Suppressor macrophage (primary cell): Measurements from ENCODE around the gene ASCL1.
A peak's percentile ranks its signal among the peaks of the same experiment; 100 is the strongest.

Source experiments
- DNase-seq, 4 experiments: peaks; one replicate each; pipeline ENCODE4 v3.0.0-alpha.2; 2020 to 2022
- total RNA-seq, 17 experiments: gene quantifications; one replicate each; lab custom pipeline; 2026; ENCODE audit warnings: mixed read lengths in 6 of 17, inconsistent platforms in 3 of 17; lab: John Stamatoyannopoulos, UW

ASCL1 gene
- 0 to 0.84 (median 0) reads per million in 17 experiments for total RNA-seq

DNA sequence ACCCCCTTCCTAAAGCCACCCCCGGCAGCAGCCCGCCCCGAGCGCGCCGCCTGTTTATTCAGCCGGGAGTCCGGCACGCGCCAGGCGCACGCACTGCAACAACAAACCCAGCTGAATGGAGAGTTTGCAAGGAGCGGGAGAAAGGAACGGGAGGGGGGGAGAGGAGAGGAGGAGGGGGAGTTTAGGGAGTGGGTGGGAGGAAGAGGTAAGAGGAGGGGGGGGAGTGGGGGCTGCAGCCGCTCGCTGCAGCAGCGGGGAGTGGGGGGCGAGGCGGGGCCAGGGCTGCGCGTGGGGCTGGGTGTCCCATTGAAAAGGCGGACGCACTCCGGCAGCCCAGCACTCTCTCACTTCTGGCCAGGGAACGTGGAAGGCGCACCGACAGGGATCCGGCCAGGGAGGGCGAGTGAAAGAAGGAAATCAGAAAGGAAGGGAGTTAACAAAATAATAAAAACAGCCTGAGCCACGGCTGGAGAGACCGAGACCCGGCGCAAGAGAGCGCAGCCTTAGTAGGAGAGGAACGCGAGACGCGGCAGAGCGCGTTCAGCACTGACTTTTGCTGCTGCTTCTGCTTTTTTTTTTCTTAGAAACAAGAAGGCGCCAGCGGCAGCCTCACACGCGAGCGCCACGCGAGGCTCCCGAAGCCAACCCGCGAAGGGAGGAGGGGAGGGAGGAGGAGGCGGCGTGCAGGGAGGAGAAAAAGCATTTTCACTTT, at the start of gene ASCL1:
ASCL1 (plus strand) TSS at position 336 of the 712 bp plus-strand sequence. CDS start 571 bp downstream, outside the sequence.
- DNase-seq, result peak in 3 of 4 experiments; percentile 18 to 43 (median 29)

DNA sequence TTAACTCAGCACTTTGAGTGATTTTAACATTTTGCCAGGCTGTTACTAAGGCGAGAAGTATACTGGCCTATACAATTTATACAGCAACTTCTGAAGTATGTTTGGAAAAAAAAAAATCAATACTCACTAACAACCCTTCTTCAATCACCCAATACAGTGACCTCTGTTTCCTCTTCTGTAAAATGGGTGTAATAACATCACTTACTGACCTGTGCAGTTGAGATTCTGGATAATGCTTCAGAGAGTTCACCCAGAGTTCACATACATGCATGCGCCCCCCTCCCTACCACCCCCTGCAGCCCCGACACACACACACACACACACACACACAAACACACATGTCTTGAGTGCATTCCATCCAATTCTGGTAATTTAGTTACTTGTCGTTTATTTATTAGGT, 49.6 kb upstream of the ASCL1 start:
- no peak for DNase-seq

DNA sequence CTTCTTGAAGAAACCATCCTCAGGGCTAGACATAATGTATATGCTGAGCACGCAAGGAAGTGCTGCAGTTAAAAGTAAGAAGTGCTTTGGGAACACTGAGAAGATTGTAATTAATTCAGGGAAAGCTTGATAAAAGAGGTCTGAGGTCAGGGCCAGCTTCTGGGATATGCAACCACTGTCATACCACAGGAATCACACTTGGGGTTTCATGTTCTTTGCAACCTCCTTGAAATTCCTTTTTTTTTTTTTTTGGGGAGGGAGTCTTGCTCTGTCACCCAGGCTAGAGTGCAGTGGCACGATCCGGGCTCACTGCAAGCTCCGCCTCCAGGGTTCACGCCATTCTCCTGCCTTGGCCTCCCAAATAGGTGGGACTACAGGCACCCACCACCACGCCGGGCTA, 47.3 kb upstream of the ASCL1 start:
- DNase-seq, result no peak

DNA sequence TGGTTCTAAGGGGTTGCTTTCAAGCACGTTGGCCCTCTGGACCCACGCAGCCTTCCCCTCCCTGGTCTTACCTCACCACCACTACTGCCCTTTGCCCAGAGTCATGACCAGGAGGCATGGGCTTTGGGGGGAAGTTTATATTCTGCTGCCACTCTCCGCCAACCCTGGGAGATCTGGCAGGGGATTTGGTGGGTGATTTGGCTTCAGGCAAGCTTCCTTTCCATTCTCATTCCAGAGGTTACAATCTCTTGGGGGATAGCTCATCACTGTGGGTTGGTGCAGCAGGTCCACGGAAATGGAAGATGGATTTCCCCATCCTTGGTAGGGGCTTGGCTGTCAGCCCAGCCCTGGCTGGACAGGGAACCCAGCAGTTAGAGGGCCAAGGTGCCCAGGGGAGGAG, 46.7 kb upstream of the ASCL1 start:
- no peak for DNase-seq

DNA sequence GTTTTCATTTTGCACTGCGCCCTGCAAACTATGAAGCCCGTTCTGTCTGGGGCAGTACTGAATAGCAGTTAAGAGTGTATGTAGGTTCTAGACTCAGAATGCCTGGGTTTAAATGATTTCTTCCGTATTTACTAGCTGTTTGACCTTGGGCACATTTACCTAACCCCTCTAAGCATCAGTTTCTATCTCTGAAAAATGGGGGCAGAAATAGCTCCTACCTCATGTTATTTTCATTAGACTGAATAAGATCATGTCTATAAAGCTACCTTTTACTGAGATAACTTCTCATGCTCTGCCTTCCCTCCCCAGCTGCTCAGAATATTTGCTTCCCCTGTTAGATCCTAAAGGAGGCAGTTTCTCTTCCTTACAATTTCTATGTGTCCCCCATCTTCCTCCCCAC, 46.2 kb upstream of the ASCL1 start:
- no peak for DNase-seq

DNA sequence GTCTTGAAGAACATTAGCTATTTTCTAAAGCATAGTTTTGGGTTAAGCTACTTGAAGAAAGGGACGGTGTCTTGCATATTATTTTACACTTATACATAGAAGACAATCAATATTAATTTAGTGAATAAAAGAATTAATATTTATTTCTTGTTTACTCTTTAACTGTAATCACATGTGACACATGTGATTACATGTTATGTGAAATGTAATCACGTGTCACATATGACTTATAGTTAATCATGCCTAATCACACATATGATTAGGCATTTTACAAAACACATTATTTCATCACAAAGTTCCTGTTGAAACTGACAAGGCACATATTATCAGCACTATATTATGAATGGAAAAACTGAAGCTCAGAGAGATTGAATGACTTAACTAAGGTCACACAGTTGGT, 45.2 kb upstream of the ASCL1 start:
- no peak for DNase-seq

DNA sequence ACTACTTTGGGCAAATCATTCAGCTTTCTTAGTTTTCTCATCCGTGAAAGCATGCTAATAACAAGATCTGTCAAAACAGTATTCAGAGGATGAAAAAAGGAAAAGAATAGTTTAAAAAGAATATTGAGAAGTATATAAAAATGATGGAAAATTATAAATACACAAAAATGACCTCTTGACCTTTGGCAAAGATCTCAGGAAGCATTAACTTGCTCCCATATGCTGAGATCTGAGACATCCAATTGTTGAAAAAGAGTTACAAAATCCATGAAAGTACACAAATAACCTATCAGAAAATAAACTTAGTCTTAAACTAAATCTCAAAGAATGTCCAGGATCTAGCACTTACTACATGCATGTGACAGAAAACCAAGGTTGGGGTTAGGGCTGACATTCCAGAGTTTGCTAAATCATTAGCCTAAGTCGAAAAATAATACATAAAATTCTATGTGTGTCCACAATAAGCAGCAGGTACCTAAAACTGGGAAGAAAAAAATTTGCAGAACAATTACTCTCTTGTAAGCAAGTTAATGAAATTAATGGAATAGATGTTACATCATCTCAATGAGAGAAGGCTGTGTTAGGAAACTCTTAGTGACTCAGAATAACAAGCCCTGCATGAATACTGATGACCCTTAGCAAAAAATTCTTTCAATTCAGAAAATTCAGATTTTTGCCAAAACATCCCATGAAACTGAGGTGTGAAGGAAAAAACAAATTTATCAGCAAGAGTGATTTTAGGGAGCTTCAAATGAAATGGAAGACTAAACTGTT, 43.8 kb upstream of the ASCL1 start:
- no peak for DNase-seq

DNA sequence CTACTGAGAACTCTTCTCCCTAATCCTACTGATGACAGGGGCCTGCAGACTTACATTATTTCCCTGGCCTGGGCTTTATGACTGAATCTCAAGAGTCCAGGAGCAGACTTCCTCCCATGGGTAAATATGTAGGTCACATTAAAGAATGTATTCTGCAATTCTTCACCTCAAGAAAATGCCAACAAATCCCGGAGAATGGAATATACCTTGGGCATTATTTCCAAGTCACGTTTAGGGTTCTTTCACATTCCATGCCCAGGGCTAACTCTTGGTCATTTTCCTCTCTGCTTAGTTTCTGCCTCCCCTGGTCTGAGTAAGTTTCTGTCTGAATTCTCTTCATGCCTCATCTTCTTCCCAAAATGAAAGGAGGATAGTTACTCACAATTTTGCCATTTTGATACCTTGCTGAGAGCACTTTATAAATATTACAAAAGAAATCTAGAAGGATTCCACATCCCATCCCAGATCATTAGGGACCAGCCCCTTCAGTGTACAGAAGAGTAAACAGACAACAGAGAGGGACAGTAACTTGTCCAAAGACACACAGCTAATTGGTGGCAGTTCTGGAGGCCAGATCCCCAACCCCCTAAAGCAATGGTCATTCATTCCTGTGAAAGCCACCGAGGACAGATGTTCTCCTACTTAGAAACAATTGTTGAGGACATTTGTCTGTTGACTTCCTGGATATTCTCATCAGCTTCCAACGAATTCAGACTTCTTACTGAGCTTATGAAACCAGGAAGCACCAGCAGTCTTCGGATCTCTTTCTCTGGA, 41.0 kb upstream of the ASCL1 start:
- DNase-seq, result no peak

DNA sequence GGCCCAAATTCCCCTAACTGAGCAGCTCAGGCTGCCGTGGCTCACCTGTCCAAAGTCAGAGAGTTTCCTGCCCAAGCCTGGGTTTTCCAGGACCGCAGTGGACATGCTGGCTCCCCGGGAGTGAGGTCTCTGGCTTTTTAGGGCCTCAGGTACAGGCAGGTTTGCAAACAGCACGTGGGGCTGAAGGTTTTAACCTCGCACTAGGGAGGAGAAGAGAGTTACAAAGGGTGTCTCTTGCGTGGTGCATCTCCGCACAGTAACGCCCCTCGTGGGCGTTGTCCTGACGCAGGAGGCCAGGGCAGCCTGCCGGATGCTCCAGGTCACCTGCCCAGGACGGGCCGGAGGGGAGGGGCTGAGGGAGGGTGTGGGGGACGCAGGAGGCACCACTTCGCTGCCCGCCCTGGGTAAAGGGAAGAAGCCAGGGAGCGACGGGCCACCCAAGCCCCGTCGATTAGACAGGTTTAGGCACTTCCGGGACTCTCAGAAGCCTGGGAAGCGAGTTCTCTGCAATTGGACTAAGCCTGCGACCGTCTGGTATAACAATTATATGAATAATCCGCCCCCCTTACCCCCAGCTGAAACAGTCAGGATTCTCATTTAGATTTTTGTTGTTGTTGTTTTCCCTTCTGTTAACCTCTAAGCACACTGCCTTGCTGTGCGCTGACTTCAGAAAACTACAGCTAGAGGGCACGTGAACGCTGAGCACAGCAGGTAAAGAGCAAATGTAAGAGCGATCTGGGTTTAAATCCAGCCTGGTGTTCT, 40.3 kb upstream of the ASCL1 start, which contains the start of gene PAH:
PAH (minus strand) TSS at position 219 of the 762 bp plus-strand sequence; CDS start at position 105, 114 bp downstream.
- no peak for DNase-seq

DNA sequence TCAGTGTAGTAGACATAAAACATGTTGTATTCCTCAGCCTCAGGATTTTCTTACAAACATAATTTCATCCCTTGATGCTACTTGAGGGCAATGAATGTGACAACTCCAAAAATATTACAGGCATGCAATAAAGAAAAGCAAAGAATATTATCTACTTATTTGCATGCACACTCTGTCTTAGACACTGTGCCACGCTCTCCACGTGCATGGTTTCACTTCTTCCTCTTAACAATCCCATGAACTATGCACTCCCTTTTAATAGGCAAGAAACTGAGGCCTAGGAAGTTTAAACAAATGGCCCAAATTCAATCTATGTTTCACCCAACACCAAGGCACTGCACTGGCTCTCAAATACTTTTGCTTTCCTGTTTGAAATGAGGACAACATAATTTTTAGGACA, 38.6 kb upstream of the ASCL1 start:
- DNase-seq, result no peak

DNA sequence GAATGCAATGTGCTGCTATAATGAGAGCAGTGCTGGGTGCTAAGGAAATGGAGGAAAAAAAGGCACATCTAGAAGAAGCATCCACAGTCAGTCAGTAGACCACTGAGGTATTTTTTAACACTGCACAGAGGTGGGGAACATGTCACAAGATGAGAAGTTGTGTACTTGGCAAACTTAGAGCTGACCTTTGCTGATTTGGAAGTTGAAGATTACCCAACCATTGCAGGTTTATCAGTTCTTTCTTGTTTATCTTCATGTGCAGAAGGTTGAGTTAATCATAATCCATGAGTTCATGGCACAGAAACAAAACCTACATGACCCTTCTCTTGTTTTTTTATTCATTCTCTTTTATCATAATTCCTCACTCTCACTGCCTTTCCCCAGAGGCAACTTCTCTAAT, 37.2 kb upstream of the ASCL1 start:
- no peak for DNase-seq

DNA sequence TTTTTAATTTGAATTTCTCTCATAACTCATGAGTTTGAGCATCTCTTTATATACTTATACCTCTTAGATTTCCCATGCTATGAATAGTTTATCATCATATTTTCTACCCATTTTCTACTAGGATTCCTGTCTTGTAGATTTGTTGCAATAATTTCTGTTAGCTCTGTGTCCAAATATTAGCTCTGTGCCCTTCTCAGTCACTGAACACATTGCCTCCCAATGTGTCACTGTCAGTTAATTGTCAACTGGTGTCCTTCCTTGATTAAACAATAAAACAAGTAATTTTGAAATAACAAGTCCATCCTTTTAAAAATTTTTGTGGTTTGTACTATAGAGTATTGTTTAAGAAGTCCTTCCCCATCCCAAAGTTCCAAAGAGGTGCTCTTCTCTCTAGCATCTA, 36.2 kb upstream of the ASCL1 start:
- no peak for DNase-seq

DNA sequence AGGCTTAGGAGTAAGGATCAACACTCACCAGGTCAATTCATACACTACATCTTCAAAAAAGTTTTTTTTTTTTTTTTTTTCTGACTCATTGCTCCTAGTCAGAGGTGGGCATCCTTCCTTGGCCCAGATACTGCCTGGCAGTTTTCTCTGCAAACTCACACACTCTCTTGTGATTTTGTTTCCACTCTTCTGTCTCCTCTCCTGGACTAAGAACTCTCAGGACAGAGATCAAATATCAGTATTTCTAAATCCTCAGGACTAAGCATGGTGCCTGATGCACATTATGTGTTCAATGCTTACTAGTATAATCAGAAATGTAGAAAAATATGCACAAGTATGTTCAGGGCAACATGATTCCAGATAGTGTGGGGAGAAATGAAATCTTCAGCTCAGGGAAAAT, 30.3 kb upstream of the ASCL1 start:
- DNase-seq, result no peak

DNA sequence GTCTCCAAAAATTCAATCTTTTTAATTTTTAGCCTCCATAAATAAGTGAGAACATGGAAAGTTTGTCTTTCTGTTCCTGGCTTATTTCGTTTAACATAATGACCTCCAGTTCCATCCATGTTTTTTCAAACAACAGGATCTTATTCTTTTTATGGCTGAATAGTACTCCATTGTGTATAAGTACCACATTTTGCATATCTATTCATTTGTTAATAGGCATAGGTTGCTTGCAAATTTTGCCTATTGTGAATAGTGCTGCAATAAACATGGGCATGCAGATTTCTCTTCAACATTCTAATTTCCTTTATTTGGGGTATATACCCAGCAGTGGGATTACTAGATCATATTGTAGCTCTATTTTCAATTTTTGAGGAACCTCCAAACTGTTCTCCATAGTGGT, 24.3 kb upstream of the ASCL1 start:
- no peak for DNase-seq

DNA sequence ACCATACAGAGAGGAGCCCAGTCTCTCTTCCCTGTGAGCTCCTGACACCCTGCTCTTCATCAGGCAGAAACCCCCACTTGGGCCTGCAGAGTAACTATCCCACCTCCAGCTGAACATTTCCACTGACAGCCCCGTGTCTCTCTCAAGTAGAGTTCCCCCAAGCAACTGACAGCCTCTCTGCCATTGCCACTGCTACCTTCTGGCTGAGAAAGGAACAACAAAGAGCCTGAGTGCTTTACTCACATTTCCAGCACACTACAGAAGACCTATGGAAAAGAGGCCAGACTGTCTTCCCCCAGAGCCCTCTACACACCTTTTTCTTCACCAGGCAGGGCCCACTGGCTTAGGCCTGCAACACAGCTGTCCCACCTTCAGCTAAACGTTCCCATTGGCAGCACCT, 18.4 kb upstream of the ASCL1 start:
- DNase-seq, result no peak

DNA sequence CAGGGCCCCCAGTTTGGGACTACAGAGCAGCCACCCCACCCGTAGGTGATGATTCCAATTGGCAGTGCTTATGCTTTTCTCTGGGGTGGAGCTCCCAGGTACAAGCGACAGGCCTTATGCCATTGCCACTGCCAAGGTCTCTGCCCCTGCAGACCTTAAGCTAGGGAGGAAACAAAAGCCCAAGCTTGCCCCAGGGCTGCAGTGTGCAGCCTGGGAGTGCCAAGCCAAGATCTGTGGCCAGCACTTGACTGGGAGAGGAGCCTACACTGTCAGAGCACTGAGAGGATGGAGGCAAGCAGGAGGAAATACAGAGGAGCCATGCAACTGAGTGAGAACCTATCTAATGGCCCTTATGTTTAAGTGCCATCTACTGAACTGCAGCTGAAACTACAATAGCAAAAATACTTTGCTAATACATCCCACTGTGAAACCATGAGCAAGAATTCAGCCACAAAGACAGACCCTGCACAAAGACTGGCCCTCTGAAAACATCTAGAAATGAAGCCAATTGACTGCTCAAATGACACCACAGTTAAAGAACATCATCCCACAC, 17.7 kb upstream of the ASCL1 start:
- DNase-seq, result no peak

DNA sequence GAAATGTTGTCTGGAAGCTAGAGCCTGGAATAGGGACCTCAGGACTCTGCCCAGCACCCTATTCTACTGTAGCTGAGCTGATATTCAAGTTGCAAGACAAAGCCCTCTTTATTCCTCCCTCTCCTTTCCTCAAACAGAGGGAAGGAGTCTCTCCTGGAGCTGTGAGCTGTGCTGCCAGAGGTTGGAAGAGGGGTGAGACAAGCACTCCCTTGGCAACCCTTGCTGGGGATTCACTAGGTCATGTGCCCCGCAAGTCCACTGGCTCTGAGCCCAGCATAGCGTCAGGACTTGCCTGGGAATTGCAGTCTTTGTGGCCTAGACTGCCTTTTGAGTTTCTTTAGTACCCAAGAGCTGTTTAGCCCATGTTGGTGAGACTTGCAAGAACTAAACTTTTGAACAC, 11.4 kb upstream of the ASCL1 start:
- no peak for DNase-seq

DNA sequence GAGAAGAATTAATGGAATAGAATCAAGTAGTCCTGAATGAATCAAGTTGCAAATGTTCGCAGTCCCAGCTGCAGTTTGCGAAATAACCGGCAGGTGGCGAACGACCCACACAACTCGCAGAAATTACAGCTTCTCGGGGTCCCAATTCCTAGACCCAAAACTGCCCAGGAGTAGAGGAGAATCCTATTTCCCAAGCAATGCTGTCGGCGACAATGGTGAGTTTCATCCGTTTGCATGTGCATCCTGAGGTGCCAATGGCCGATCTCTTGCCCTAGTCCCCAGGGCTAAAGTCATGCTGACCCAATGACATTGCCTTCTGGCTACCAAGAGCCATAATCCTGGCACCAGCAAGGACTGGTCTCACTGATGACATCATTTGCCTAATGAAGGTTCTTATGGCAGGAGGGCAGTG, 8.5 kb upstream of the ASCL1 start:
- DNase-seq, result peak; percentile 31 to 64 (median 49)

DNA sequence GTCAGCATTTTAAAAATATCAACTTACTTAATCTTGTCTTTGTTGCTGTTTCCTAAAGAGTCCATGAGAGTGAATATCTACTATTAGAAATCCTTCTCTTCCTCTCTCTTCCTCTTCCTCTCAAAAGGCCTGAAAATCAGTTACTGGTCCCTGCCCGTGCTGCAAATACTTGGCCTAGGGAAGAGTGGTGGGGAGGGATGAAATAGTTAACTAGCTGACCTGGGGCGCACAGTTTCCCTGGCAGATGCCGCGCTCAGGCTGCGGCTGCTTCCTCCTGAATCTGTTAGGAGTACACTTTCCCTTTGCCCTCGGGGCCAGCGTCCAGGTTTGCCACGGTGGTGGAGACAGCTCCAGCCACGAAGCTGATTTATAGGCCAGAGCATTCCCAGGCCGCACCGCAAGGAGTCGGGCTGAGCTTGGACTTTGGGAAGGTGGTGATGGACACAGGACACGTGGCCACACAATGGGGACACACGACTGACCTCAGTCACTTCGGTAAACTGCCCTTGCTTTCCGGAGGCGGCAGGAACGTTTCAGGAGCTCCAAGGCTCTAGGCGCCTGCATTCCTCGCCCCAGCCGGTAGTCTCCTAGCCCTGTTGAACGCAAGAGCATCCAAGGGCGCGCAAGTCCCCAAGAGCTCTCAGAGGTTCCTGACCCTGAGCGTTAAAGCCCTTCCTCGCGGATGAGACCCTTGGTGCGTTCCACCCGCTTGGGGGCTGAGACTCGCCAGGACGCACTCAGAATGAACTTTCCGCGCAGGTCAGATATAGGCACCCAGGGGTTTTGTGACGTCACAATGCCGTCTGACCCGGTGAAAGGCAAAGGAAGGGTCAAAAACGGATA, 7.1 kb upstream of the ASCL1 start:
- no peak for DNase-seq

DNA sequence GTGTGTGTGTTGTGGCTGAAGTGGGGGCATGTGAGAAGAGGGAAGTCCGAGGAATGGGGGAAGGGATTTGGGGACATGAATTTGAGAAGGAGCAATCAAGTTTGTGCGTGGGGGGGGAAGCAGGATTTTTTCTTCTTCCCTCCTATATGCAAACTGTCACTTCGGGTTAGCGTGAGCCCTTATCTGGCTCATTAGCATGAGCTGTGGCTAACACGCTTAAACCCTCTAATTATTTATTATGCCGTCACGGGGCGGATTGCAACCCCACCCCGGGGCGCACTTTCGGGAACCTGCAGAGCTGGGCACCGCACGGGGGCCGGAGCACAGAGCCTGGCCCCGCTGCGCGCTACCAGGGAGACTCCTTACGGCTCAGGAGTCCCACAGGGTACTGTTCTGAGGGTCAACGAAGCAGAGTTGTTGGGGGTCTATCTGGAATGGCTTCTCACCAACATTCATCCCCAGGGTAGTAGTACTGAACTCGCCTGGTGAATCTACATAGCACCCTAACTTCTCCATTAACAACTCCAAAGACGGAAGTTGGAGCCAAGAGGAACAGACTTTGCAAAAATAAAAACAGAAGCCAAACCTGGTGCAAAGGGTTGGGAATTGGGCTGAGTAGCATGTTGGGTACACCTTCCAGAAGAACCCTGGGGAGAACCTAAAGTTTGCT, 6.4 kb upstream of the ASCL1 start:
- peak in 1 of 4 experiments; percentile 23 for DNase-seq

DNA sequence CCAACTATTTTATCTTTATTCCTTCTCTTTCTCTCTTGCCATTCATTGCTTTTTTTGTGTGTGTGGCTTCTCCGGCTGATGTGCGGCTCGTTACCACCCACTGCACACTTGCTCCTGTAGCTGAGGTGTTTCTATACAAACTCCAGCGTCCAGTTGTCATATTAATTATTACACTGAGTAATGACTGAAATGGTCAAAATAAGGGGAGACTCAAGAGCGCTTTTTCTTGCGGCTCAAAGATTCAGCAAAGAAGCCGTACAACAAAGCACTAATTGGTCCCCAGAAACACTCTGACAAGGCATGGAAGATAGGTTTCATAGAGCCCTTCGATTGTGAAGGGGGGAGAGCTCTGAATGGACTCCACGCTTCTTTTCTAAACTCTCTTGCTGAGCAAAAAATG, 5.6 kb upstream of the ASCL1 start:
- no peak for DNase-seq
